Mesodermal cell (in vitro differentiated cells): Measurements from ENCODE around the gene FBXO46.
A peak's percentile ranks its signal among the peaks of the same experiment; 100 is the strongest.
"Not testable (repeated sequence)": the region's sequence is repeated elsewhere in the genome, so short reads cannot be mapped to it uniquely, and the experiment has no call there.

ENCODE experiments used
- H3K27ac ChIP-seq: 2 replicates; pipeline ENCODE4 v1.7.0; 2013; ENCODE audit warnings: mild to moderate bottlenecking, low read depth, low read length, moderate library complexity; ENCODE audit not compliant: severe bottlenecking
- H3K36me3 ChIP-seq: 2 replicates; pipeline ENCODE4 v1.7.1; 2013; ENCODE audit warnings: mild to moderate bottlenecking, low read length, moderate library complexity; ENCODE audit not compliant: control insufficient read depth, insufficient read depth
- H3K4me1 ChIP-seq: one replicate; pipeline ENCODE4 v1.7.1; 2013; ENCODE audit warnings: mild to moderate bottlenecking, low read length; ENCODE audit not compliant: insufficient read depth, control insufficient read depth, poor library complexity, severe bottlenecking
- H3K4me3 ChIP-seq: 2 replicates; pipeline ENCODE4 v1.7.0; 2013; ENCODE audit warnings: low read length, control low read depth, mild to moderate bottlenecking; ENCODE audit not compliant: insufficient read depth, poor library complexity, severe bottlenecking; ENCODE audit errors: extremely low read depth
- H3K9me3 ChIP-seq: 2 replicates; pipeline ENCODE4 v1.7.1; 2013; ENCODE audit warnings: mild to moderate bottlenecking, low read length, moderate library complexity; ENCODE audit not compliant: control insufficient read depth
- WGBS, 2 experiments: methylation state at CpG; one replicate each; pipeline ENCODE4 v1.1.5; 2013; ENCODE audit warnings: missing lambda C conversion rate in 2 of 2; ENCODE audit not compliant: insufficient coverage in 2 of 2; 5-methylcytosine and 5-hydroxymethylcytosine counted together

The FBXO46 gene

GRCh38 chr19:45752639-45753038 is 21.9 kb upstream of the FBXO46 start:
- WGBS, 2 experiments = 93 to 100% methylated on average over 2 to 4 of the region's 12 CpGs
- Histone ChIP-seq H3K36me3 (no peaks in the 10 kb centered on the region), H3K27ac (no peak overlapping the region), H3K9me3 (no peaks in the 10 kb centered on the region), H3K4me3 (no peak overlapping the region), H3K4me1 (peaks cover 4% of the 10 kb centered on the region)

- H3K27ac ChIP-seq, H3K36me3 ChIP-seq, H3K9me3 ChIP-seq, H3K4me3 ChIP-seq, H3K4me1 ChIP-seq: not testable (repeated sequence)
- WGBS, 2 experiments = 100% methylated on average over 3 to 4 of the region's 10 CpGs
Observed at GRCh38 chr19:45751483-45751882, 20.8 kb upstream of the FBXO46 start.

- H3K9me3 ChIP-seq = no peaks in the 10 kb centered on the region
- H3K4me1 ChIP-seq = peaks cover 8% of the 10 kb centered on the region
- H3K4me3 ChIP-seq = no peak overlapping the region
- WGBS, 2 experiments = 98 to 100% methylated on average over 3 of the region's 5 CpGs
- no peak overlapping the region for H3K27ac ChIP-seq
- no peaks in the 10 kb centered on the region for H3K36me3 ChIP-seq
Observed at GRCh38 chr19:45747513-45747912, 16.8 kb upstream of the FBXO46 start.

- Histone ChIP-seq H3K36me3 (no peaks in the 10 kb centered on the region), H3K4me1 (peaks cover 8% of the 10 kb centered on the region), H3K27ac (no peak overlapping the region), H3K9me3 (no peaks in the 10 kb centered on the region), H3K4me3 (no peak overlapping the region)
- 88 to 92% methylated on average over 4 to 5 of the region's 5 CpGs for WGBS, 2 experiments
Observed at GRCh38 chr19:45746866-45747265, 16.2 kb upstream of the FBXO46 start.

GRCh38 chr19:45745606-45746005 is 14.9 kb upstream of the FBXO46 start:
- no peak overlapping the region for H3K27ac ChIP-seq
- peaks cover 8% of the 10 kb centered on the region for H3K4me1 ChIP-seq
- WGBS, 2 experiments = 93 to 98% methylated on average over 6 of the region's 6 CpGs
- H3K9me3 ChIP-seq = no peaks in the 10 kb centered on the region
- H3K36me3 ChIP-seq = no peaks in the 10 kb centered on the region
- no peak overlapping the region for H3K4me3 ChIP-seq

GRCh38 chr19:45742969-45743368 is 12.3 kb upstream of the FBXO46 start:
- Histone ChIP-seq H3K4me1 (peaks cover 4% of the 10 kb centered on the region), H3K4me3 (no peak overlapping the region), H3K36me3 (no peaks in the 10 kb centered on the region), H3K9me3 (no peaks in the 10 kb centered on the region), H3K27ac (no peak overlapping the region)
- 87 to 92% methylated on average over 3 of the region's 4 CpGs for WGBS, 2 experiments

- Histone ChIP-seq H3K9me3 (no peaks in the 10 kb centered on the region), H3K36me3 (no peaks in the 10 kb centered on the region), H3K27ac (no peak overlapping the region), H3K4me1 (no peaks in the 10 kb centered on the region), H3K4me3 (no peak overlapping the region)
- WGBS, 2 experiments = 95 to 100% methylated on average over 7 of the region's 10 CpGs
Observed at GRCh38 chr19:45739498-45740439, 9.1 kb upstream of the FBXO46 start.

GRCh38 chr19:45733160-45733810 is 2.6 kb upstream of the FBXO46 start, which contains the start of gene MEIOSIN:
Gene MEIOSIN (plus strand): TSS chr19:45733439. CDS start chr19:45735377, 1,938 bp downstream.
- Histone ChIP-seq H3K27ac (no peak within 1 kb of the TSS), H3K4me3 (no peak within 1 kb of the TSS), H3K9me3 (no peaks in the 10 kb centered on the region), H3K4me1 (peaks cover 5% of the 10 kb centered on the region), H3K36me3 (peaks cover 2% of the 10 kb centered on the region)
- 96 to 98% methylated on average over 57 of the region's 59 CpGs for WGBS, 2 experiments

GRCh38 chr19:45729800-45730290 is 851 bp downstream of the FBXO46 start:
- no peaks in the 10 kb centered on the region for H3K9me3 ChIP-seq
- H3K4me3 ChIP-seq = peak overlapping the region; percentile 99
- peaks cover 5% of the 10 kb centered on the region for H3K4me1 ChIP-seq
- H3K27ac ChIP-seq = no peak overlapping the region
- 5 to 8% methylated on average over 9 of the region's 10 CpGs for WGBS, 2 experiments
- peaks cover 3% of the 10 kb centered on the region for H3K36me3 ChIP-seq

GRCh38 chr19:45728683-45729082 is 2.0 kb downstream of the FBXO46 start:
- WGBS, 2 experiments = 91 to 93% methylated on average over 15 to 17 of the region's 18 CpGs
- not testable (repeated sequence) for H3K4me1 ChIP-seq, H3K9me3 ChIP-seq, H3K4me3 ChIP-seq, H3K27ac ChIP-seq, H3K36me3 ChIP-seq
